DMS79 treated with DMSO at 0.1 percent for 48 hours (cell line): ENCODE data around the gene KAT2B.

Experiments used
- DNase-seq: peaks from one replicate; lab custom pipeline; 2025; lab: John Stamatoyannopoulos, UW

KAT2B gene

DNA sequence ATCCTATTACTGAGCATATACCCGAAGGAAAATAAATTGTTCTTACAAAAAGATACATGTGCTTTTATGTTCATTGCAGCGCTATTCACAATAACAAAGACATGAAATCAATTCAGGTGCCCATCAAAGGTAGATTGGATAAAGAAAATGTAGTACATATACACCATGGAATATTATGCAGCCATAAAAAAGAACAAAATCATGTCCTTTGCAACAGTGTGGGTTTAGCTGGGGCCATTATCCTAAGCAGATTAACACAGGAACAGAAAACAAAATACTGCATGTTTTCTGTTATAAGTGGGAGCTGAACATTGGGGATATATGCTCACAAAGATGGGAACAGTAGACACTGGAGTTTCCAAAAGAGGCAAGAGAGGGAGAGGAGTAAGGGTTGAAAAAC, 103.3 kb downstream of the KAT2B start:
- DNase-seq = no peak

GRCh38 chr3:20145874-20146273, 105.6 kb downstream of the KAT2B start:
- DNase-seq = peak; percentile 18

GRCh38 chr3:20146301-20146700, 106.1 kb downstream of the KAT2B start:
- DNase-seq = no peak

- DNase-seq = no peak
These were observed 107.1 kb downstream of the KAT2B start for GRCh38 chr3:20147361-20147760.

GRCh38 chr3:20148466-20148865, 108.2 kb downstream of the KAT2B start:
- no peak for DNase-seq

- no peak for DNase-seq
These were observed 113.8 kb downstream of the KAT2B start for GRCh38 chr3:20154078-20154477.

- no peak for DNase-seq
These were observed 114.7 kb downstream of the KAT2B start for GRCh38 chr3:20154928-20155327.

DNA sequence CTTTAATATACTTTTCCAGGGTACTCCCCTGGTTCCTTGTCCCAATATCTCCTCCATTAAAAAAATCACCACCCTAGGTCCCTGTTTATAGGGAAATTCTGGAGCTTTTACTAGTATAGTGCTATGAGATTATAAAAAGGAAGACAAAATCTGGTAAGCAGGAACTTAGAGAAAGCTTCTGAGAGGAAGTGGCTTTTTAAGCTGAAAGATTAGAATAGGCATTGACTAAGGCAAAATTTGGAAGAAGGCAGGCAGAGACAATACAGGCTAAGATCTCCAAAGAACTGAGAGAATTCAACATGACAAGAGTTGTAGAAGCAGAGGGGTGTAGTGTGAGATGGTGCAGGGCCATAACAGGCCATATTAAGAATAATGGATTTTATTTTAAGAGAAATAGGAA, 120.0 kb downstream of the KAT2B start:
- no peak for DNase-seq

DNA sequence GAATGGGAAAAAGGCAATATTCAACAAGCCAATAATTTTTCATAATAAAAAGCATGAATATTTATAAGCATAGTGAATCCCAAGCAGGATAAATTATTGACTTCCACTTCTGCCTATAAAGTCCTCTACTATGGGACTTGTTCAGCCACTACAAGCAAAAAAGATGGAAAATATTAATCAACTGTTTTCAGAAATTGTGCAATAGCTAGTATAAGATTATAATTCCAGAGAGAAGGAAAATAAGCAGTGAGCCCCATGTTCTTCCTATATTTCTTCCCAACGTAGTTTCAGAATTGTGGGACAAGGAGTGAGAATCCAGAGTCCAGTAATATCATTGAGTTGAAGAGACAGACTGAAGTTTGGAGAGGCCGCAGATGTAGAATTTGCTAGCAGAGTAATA, 121.5 kb downstream of the KAT2B start:
- no peak for DNase-seq

DNA sequence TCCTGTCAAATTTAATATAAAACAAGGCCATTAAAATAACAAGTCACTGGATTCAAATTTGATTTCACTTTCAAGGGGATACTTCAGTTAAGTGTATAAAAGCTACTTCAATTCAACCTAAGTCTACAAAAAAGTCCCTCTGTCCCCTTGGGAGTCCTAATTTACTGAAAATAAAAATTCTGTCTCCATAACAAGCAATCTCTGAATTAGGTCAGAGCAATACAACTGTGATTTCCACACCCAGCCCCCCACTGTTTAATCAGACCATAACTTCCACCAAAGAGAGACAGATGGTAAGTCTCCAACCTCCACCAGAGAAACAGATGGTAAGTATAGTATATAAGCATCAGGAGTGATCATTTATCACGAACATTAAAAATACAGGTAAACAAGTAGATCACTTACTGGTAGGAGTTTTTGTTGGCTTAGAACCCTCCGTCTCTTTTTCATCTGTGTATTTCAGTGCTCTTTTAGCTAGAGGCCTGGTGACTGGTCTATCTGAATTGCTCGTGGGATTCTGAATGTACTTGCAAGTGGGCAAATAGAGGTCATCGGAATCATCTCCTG, 133.7 kb downstream of the KAT2B start:
- peak; percentile 40 for DNase-seq

DNA sequence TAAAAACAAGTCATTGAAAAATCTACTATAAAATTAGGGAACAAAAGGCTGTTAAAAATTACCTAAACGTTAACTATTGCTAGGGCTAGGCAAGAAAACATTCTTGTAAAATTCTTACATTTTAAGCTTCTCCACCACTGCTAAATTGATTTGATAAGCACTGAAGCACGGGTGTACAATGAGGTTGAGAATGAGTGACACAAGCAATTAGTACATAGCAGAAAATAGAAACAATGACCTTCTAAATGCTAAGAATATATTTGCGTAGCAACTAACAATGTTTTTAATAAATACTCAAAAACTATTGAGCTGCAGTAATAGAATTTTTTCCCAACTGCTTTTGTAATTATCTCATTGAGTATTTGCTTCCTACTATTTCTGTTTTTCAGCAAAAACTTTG, 141.0 kb downstream of the KAT2B start:
- no peak for DNase-seq

- no peak for DNase-seq
These were observed 142.0 kb downstream of the KAT2B start for GRCh38 chr3:20182206-20182605.

- peak; percentile 8 for DNase-seq
These were observed 145.1 kb downstream of the KAT2B start for GRCh38 chr3:20185331-20185678.

GRCh38 chr3:20185679-20186599, 145.7 kb downstream of the KAT2B start, which contains the start of gene SGO1:
TSS of gene SGO1 (minus strand) at chr3:20186206. CDS start at chr3:20184027, 2,179 bp downstream.
- DNase-seq = peak; percentile 84

- no peak for DNase-seq
These were observed 146.4 kb downstream of the KAT2B start for GRCh38 chr3:20186600-20187004.

GRCh38 chr3:20190991-20191390, 150.7 kb downstream of the KAT2B start:
- DNase-seq = no peak

DNA sequence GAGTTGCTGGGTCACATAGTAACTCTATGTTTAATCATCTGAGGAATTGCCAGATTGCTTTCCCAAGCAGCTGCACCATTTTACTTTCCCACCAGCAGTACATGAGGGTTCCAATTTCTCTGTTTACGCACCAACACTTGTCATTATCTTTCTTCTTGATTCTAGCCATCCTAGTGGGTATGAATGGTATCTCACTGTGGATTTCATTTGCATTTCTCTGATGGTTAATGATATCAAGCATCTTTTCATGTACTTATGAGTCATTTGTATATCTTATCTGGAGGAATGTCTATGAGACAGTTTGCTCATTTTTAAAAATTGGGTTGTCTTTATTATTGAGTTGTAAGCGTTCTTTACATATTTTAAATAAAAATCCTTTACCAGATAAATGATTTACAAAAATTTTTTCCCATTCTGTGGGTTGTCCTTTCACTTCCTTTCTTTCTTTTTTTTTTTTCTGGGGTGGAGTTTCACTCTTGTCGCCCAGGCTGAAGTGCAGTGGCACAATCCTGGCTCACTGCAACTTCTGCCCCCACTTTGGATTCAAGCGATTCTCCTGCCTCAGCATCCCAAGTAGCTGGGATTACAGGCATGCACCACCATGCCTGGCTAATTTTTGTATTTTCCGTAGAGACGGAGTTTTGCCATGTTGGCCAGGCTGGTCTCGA, 154.7 kb downstream of the KAT2B start:
- DNase-seq = no peak

GRCh38 chr3:20197775-20198174, 157.5 kb downstream of the KAT2B start:
- no peak for DNase-seq

DNA sequence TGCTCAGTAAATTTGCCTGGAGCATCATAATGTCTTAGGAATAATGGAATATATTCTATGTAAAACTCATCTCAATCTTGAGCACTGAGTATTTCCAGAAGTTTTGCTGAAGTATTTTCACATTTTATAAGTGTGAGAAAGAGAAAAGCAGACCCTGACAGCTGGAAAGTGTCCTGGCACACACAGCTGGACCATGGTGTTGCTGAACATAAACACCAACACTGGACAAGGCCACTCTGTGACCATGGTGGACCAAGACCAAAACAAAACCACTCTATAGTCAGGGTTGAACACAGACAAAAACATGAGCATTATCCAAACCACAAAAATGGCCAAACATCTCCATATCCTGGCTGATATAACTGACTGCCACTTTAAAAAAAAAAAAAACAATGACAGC, 160.9 kb downstream of the KAT2B start:
- DNase-seq = no peak
